Measurements from ENCODE around the gene CPPED1. TPM values are rescaled to one million over a fixed set of nuclear protein-coding genes. Genes with fewer than 3 reads are reported as not detected.

CPPED1 gene
- total RNA-seq, 1 experiment from 2014 or later: 34.9 TPM

GRCh38 chr16:12784076-12784475, 19.6 kb downstream of the CPPED1 start:
- TF ChIP-seq CTCF (IDR thresholded peaks at IDR 0.05; ENCODE audit: insufficient read depth in 1 of 2, low read depth in 1 of 2, low read length in 1 of 2, severe bottlenecking in 1 of 2, unreplicated experiment in 1 of 2): no peak
- DNase-seq: no peak
- no peaks in the 10 kb centered on the region for H3K27me3 Mint-ChIP-seq (ENCODE audit: insufficient read depth, unreplicated experiment)
- peaks cover 6% of the 10 kb centered on the region for H3K36me3 Mint-ChIP-seq (ENCODE audit: insufficient read depth, unreplicated experiment)
- H3K27me3 ChIP-seq (replicated peaks; ENCODE audit: control insufficient read depth, insufficient read depth, low read length): no peaks in the 10 kb centered on the region
- no peaks in the 10 kb centered on the region for H3K9me3 Mint-ChIP-seq (ENCODE audit: unreplicated experiment)
- no peak overlapping the region for H3K4me3 ChIP-seq (ENCODE audit: low read depth, low read length)
- H3K36me3 ChIP-seq (ENCODE audit: control insufficient read depth, insufficient read depth, low read length): no peaks in the 10 kb centered on the region
- H3K4me3 Mint-ChIP-seq (ENCODE audit: unreplicated experiment): no peak overlapping the region
- ChIA-PET POLR2A (no interaction called here), CTCF (no interaction called here)
- peaks cover 7% of the 10 kb centered on the region; the same call in 1 of the 2 replicates for H3K4me1 ChIP-seq
- no peak overlapping the region for H3K27ac Mint-ChIP-seq (ENCODE audit: unreplicated experiment)
- no peaks in the 10 kb centered on the region for H3K4me1 Mint-ChIP-seq (ENCODE audit: low read depth, unreplicated experiment)
- no peaks in the 10 kb centered on the region for H3K9me3 ChIP-seq
- BruUV-seq (replicated peaks): no TSS peak
- intact Hi-C loops (cut with micrococcal nuclease; ENCODE audit: unreplicated experiment): no loop called here

GRCh38 chr16:12781777-12782176, 21.9 kb downstream of the CPPED1 start:
- Mint-ChIP-seq H3K4me1 (ENCODE audit: low read depth, unreplicated experiment) (no peaks in the 10 kb centered on the region), H3K36me3 (ENCODE audit: insufficient read depth, unreplicated experiment) (peaks cover 6% of the 10 kb centered on the region), H3K27me3 (ENCODE audit: insufficient read depth, unreplicated experiment) (no peaks in the 10 kb centered on the region), H3K27ac (ENCODE audit: unreplicated experiment) (no peak overlapping the region), H3K9me3 (ENCODE audit: unreplicated experiment) (no peaks in the 10 kb centered on the region), H3K4me3 (ENCODE audit: unreplicated experiment) (no peak overlapping the region)
- Histone ChIP-seq H3K27me3 (replicated peaks; ENCODE audit: control insufficient read depth, insufficient read depth, low read length) (no peaks in the 10 kb centered on the region), H3K4me1 (peaks cover 7% of the 10 kb centered on the region; the same call in 1 of the 2 replicates), H3K36me3 (ENCODE audit: control insufficient read depth, insufficient read depth, low read length) (no peaks in the 10 kb centered on the region), H3K9me3 (no peaks in the 10 kb centered on the region), H3K4me3 (ENCODE audit: low read depth, low read length) (no peak overlapping the region)
- no peak for DNase-seq
- ChIA-PET CTCF (no interaction called here), POLR2A (no interaction called here)
- intact Hi-C loops (cut with micrococcal nuclease; ENCODE audit: unreplicated experiment): no loop called here
- no peak for TF ChIP-seq CTCF (IDR thresholded peaks at IDR 0.05; ENCODE audit: insufficient read depth in 1 of 2, low read depth in 1 of 2, low read length in 1 of 2, severe bottlenecking in 1 of 2, unreplicated experiment in 1 of 2)
- BruUV-seq (replicated peaks): no TSS peak

GRCh38 chr16:12780467-12780866, 23.2 kb downstream of the CPPED1 start:
- H3K4me1 Mint-ChIP-seq (ENCODE audit: low read depth, unreplicated experiment): no peaks in the 10 kb centered on the region
- H3K36me3 Mint-ChIP-seq (ENCODE audit: insufficient read depth, unreplicated experiment): peaks cover 6% of the 10 kb centered on the region
- H3K4me3 ChIP-seq (ENCODE audit: low read depth, low read length): no peak overlapping the region
- no peaks in the 10 kb centered on the region for H3K27me3 Mint-ChIP-seq (ENCODE audit: insufficient read depth, unreplicated experiment)
- TF ChIP-seq CTCF (IDR thresholded peaks at IDR 0.05; ENCODE audit: insufficient read depth in 1 of 2, low read depth in 1 of 2, low read length in 1 of 2, severe bottlenecking in 1 of 2, unreplicated experiment in 1 of 2): no peak
- H3K4me1 ChIP-seq: peaks cover 7% of the 10 kb centered on the region; the same call in 1 of the 2 replicates
- ChIA-PET POLR2A (no interaction called here), CTCF (no interaction called here)
- H3K9me3 ChIP-seq: no peaks in the 10 kb centered on the region
- no peak overlapping the region for H3K27ac Mint-ChIP-seq (ENCODE audit: unreplicated experiment)
- H3K4me3 Mint-ChIP-seq (ENCODE audit: unreplicated experiment): no peak overlapping the region
- no TSS peak for BruUV-seq (replicated peaks)
- H3K36me3 ChIP-seq (ENCODE audit: control insufficient read depth, insufficient read depth, low read length): no peaks in the 10 kb centered on the region
- no peak for DNase-seq
- intact Hi-C loops (cut with micrococcal nuclease; ENCODE audit: unreplicated experiment): no loop called here
- H3K27me3 ChIP-seq (replicated peaks; ENCODE audit: control insufficient read depth, insufficient read depth, low read length): no peaks in the 10 kb centered on the region
- no peaks in the 10 kb centered on the region for H3K9me3 Mint-ChIP-seq (ENCODE audit: unreplicated experiment)
